ENCODE measurements around the gene RFTN1. TPM values are rescaled to one million over a fixed set of nuclear protein-coding genes. Genes with fewer than 3 reads are reported as not detected.

RFTN1 gene
- total RNA-seq, 1 experiment from 2014 or later: 2.2 TPM

DNA sequence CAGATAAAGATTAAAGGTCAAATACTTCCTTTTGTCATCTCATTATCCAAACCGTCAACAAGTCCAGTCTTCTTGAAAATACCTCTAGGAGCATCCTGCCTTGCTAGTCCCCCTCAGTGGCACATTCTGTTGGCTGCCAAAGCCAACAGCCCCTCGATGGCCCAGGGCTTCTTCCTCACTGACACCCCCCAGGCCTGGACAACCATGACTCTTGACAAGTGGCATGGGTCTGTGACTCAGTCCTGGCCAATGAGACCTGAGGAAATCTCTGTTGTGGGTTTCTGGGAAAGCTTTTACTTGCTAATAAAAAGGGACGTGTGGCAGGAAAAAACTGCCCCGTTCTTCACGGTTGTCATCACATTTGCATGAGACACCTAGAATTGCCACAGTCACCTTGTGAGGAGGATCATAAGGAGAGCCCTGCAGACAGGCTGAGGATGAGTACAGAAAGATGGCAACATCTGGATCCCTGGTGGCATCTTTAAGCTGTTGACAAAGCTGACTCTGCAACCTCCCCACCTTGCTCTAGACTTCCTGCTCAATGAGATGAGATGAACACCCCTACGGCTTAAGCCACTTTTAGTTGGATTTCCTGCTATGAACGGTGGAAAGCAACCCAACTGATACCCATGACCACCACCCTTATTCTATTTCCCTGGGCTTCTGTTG, 167.0 kb downstream of the RFTN1 start:
- no peak overlapping the region for H4K5ac ChIP-seq (ENCODE audit: insufficient read length, low read depth, low read length)
- H3K79me1 ChIP-seq (ENCODE audit: insufficient read depth, low read depth, low read length, poor library complexity, severe bottlenecking): no peaks in the 10 kb centered on the region
- H3K4me2 ChIP-seq (ENCODE audit: insufficient read depth, insufficient read length, low read length): no peak overlapping the region
- peaks cover 10 to 19% of the 10 kb centered on the region in 2 experiments for H3K4me1 Mint-ChIP-seq
- no peak overlapping the region for H2BK120ac ChIP-seq (ENCODE audit: low read depth, low read length, poor library complexity, severe bottlenecking)
- no peaks in the 10 kb centered on the region for H3K23me2 ChIP-seq (ENCODE audit: insufficient read length, low read depth, low read length, poor library complexity, severe bottlenecking)
- no peak overlapping the region for H3K4ac ChIP-seq (ENCODE audit: low read depth, low read length)
- no peak overlapping the region for H4K8ac ChIP-seq (replicated peaks; ENCODE audit: insufficient read length, low read depth, low read length)
- TF ChIP-seq, protein P1, sequence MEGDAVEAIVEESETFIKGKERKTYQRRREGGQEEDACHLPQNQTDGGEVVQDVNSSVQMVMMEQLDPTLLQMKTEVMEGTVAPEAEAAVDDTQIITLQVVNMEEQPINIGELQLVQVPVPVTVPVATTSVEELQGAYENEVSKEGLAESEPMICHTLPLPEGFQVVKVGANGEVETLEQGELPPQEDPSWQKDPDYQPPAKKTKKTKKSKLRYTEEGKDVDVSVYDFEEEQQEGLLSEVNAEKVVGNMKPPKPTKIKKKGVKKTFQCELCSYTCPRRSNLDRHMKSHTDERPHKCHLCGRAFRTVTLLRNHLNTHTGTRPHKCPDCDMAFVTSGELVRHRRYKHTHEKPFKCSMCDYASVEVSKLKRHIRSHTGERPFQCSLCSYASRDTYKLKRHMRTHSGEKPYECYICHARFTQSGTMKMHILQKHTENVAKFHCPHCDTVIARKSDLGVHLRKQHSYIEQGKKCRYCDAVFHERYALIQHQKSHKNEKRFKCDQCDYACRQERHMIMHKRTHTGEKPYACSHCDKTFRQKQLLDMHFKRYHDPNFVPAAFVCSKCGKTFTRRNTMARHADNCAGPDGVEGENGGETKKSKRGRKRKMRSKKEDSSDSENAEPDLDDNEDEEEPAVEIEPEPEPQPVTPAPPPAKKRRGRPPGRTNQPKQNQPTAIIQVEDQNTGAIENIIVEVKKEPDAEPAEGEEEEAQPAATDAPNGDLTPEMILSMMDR (conservative IDR thresholded peaks at IDR 0.05): no peak
- H3K27ac ChIP-seq (ENCODE audit: insufficient read length, low read depth, low read length): no peak overlapping the region
- no peak overlapping the region for H2BK12ac ChIP-seq (ENCODE audit: insufficient read length, low read depth, low read length)
- no peaks in the 10 kb centered on the region for H3K27me3 ChIP-seq (ENCODE audit: insufficient read depth, low read length)
- H4K91ac ChIP-seq (ENCODE audit: insufficient read length, low read depth, low read length): no peak overlapping the region
- no peaks in the 10 kb centered on the region for H3K27me3 Mint-ChIP-seq (ENCODE audit: low read depth)
- no peaks in the 10 kb centered on the region for H4K20me1 ChIP-seq (ENCODE audit: control insufficient read depth, insufficient read depth, insufficient read length)
- no peak overlapping the region for H2BK20ac ChIP-seq (ENCODE audit: low read depth, low read length, poor library complexity, severe bottlenecking)
- no peak overlapping the region for H3K27ac Mint-ChIP-seq
- H3K79me2 ChIP-seq (ENCODE audit: insufficient read depth, low read length): no peaks in the 10 kb centered on the region
- H3K56ac ChIP-seq (ENCODE audit: insufficient read length, low read depth, low read length): no peak overlapping the region
- H2BK5ac ChIP-seq (ENCODE audit: insufficient read length, low read length): no peak overlapping the region
- H2BK15ac ChIP-seq (ENCODE audit: low read depth, low read length): no peak overlapping the region
- no peak overlapping the region for H2AK5ac ChIP-seq (ENCODE audit: insufficient read length, low read length)
- H3K4me3 Mint-ChIP-seq: no peak overlapping the region
- WGBS (ENCODE audit: extremely low coverage, insufficient read length, low lambda C conversion rate): no CpG with 5 or more reads among the region's 7 CpGs
- H3K9me3 Mint-ChIP-seq: no peaks in the 10 kb centered on the region
- no peak overlapping the region for H3K23ac ChIP-seq (ENCODE audit: insufficient read length, low read depth, low read length)
- H3T11ph ChIP-seq (ENCODE audit: low read length): no peak overlapping the region
- H2AFZ ChIP-seq (ENCODE audit: low read length): no peak overlapping the region
- peaks cover 12 to 13% (median 13%) of the 10 kb centered on the region in 3 experiments; a peak in 6 of 7 replicates for H3K36me3 Mint-ChIP-seq (ENCODE audit: insufficient read depth in 1 of 3, low read depth in 3 of 3)
- H3K9ac ChIP-seq (ENCODE audit: extremely low read depth, insufficient read length, low read length): no peak overlapping the region
- H3K4me1 ChIP-seq (ENCODE audit: insufficient read depth, low read length): no peaks in the 10 kb centered on the region; the same call in 1 of the 2 replicates
- no peak for DNase-seq
- H3K18ac ChIP-seq (ENCODE audit: insufficient read length, low read depth, low read length): no peak overlapping the region
- H3K9me3 ChIP-seq (ENCODE audit: control insufficient read depth, low read depth, low read length): no peaks in the 10 kb centered on the region
- no peak overlapping the region for H3K14ac ChIP-seq (ENCODE audit: insufficient read depth, low read length)
